GM12865 (cell line): ENCODE data around the gene PTPRE.

Experiments used
- DNase-seq: peaks from one replicate; pipeline ENCODE4 v3.0.0; 2010; ENCODE audit warnings: low read depth
- H3K4me3 ChIP-seq: 2 replicates; pipeline ENCODE4 v1.5.1; 2011; ENCODE audit warnings: mild to moderate bottlenecking, low read depth, low read length, control low read depth
- CTCF ChIP-seq: IDR thresholded peaks from 2 replicates; pipeline ENCODE4 v1.5.1; 2011; ENCODE audit warnings: low read length, control low read depth, low read depth, inconsistent platforms; ENCODE audit not compliant: insufficient read depth; ENCODE audit errors: missing control alignments

The PTPRE gene

DNA sequence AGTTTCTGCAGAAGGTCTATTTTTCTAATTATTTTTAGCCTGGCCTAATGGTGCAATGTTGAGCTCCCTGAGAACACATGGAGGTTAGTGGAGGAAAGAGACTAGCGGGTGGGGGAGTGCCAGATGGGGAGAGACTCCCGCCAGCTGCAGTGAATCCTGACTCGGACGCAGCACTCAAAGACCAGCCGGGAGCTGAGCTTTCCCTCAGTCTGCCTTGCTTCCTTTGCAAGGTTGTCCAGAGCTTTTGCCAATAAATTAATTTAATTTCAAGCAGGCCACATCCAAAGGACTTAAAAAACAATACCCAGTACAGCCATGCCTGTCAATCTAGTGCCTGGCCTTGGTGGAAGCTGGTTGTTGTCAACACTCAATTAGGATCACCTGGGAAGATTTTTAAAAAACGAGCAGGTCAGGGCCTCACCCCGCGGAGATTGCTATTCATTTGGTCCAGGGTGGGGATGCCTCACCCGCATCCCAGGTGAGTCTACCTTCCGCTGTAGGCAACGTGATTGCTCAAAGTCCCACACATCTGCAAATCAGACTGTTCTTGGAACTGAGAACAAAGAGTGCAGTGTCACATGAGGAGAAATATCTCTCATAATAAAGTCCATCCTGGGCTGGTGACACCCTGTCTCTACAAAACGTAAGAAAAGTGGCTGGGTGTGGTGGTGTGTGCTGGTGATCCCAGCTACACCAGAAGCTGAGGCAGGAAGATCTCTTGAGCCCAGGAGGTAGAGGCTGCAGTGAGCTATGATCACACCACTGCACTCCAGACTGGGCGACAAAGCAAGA is 18.2 kb upstream of the PTPRE start:
- H3K4me3 ChIP-seq, result no peak overlapping the region
- no peak for DNase-seq
- no peak for TF ChIP-seq CTCF

DNA sequence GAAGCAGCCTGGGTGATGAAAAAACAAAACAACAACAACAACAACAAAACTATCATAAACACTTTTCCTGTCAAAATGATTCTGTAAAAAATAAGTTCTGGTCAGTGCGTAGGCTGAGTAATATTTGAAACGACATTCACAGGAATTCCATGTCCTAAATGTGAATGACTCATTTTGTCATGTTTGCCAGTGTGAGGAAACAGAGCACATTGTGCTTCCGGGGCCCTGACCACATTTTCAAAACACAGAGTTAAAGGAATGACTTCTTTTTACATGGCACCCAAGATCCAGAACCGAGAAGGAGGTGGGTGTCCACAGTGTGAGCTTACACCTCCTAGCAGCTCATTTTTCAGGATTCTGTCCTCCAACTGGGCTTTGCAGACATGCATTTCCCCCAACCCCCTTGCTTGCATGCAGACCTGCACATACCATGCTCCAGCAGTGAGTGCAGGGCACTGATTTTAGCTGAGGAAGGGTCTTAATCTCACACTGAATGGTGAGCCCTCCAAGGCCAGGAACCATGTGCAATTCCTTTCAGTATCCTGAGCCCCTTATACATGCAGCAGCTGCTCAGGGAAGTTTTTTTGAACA is 17.2 kb upstream of the PTPRE start:
- DNase-seq, result no peak
- H3K4me3 ChIP-seq, result no peak overlapping the region
- no peak for TF ChIP-seq CTCF

- H3K4me3 ChIP-seq, result no peak overlapping the region
- DNase-seq, result no peak
- no peak for TF ChIP-seq CTCF
These were observed 16.7 kb upstream of the PTPRE start for GRCh38 chr10:127890216-127890615.

GRCh38 chr10:127890832-127891334 is 16.0 kb upstream of the PTPRE start:
- no peak overlapping the region for H3K4me3 ChIP-seq
- no peak for TF ChIP-seq CTCF
- no peak for DNase-seq

- TF ChIP-seq CTCF, result no peak
- DNase-seq, result no peak
- no peak within 1 kb of the TSS for H3K4me3 ChIP-seq
These were observed 14.2 kb upstream of the PTPRE start, which contains the start of gene CLRN3 for GRCh38 chr10:127892743-127893142. CLRN3 (minus strand) TSS chr10:127892941; CDS start chr10:127892784, 157 bp downstream.

DNA sequence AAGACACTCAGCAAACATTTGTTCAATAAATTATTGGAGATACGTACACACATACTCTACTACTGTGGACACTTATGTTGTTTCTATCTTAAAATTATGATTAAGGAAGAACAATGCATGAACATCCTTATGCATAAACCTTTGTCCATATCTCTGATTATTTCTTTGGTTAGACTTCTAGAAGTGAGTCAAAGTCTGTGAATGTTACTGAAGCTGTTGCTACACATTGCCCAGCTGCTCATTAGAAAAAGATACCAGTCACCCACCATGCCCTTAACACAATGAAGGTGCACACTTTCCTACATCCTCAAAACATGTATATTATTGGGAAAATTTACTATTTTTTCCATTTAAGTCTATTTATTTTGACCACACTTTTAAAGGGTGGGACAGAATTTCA is 12.8 kb upstream of the PTPRE start:
- no peak overlapping the region for H3K4me3 ChIP-seq
- TF ChIP-seq CTCF, result no peak
- no peak for DNase-seq
